KOPT-K1 (cell line): ENCODE results near the gene PRDM7.

ENCODE experiments used
- H3K27ac ChIP-seq: fragments of 200-600 bp; sonication (generic); 2 replicates; pipeline ENCODE4 v1.5.1; 2016; ENCODE audit warnings: antibody characterized with exemption, mild to moderate bottlenecking, low read depth, low read length; ENCODE audit not compliant: poor library complexity, severe bottlenecking
- H3K36me3 ChIP-seq: fragments of 200-600 bp; sonication (generic); 2 replicates; pipeline ENCODE4 v1.5.1; 2017; ENCODE audit warnings: antibody characterized with exemption, mild to moderate bottlenecking, low read length, moderate library complexity; ENCODE audit not compliant: insufficient read depth
- H3K9me3 ChIP-seq: fragments of 200-600 bp; sonication (generic); 2 replicates; pipeline ENCODE4 v1.5.1; 2017; ENCODE audit warnings: antibody characterized with exemption, low read length, mild to moderate bottlenecking; ENCODE audit not compliant: insufficient read depth, poor library complexity, severe bottlenecking

The PRDM7 gene

DNA sequence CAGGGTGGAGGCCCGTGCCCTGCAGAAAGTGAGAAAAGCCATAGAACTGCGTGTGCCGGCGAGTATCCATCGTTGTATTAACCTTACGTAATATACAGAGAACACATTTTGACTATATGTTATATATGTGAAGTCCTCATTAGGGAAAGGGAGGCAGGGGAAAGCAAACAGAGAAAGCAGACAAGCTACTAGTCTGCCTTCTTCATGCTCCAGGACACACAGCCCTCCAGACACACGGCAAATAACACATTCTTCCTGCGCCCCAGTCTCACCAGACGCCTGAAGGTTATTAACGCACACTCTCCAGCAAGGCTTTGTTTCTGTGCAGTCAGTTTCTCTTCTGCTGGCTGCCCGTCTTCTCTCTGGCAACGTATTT is 28.8 kb downstream of the PRDM7 start:
- Histone ChIP-seq H3K9me3 (peaks cover 5% of the 10 kb centered on the region), H3K27ac (no peak overlapping the region), H3K36me3 (no peaks in the 10 kb centered on the region)

GRCh38 chr16:90047714-90048346 is 29.3 kb downstream of the PRDM7 start:
- Histone ChIP-seq H3K36me3 (no peaks in the 10 kb centered on the region), H3K9me3 (peaks cover under 1% of the 10 kb centered on the region), H3K27ac (no peak overlapping the region)

GRCh38 chr16:90046971-90047713 is 30.0 kb downstream of the PRDM7 start:
- H3K9me3 ChIP-seq = no peaks in the 10 kb centered on the region
- H3K27ac ChIP-seq = no peak overlapping the region
- H3K36me3 ChIP-seq = no peaks in the 10 kb centered on the region

GRCh38 chr16:90046122-90046970 is 30.8 kb downstream of the PRDM7 start:
- Histone ChIP-seq H3K9me3 (no peaks in the 10 kb centered on the region), H3K36me3 (no peaks in the 10 kb centered on the region), H3K27ac (no peak overlapping the region)

DNA sequence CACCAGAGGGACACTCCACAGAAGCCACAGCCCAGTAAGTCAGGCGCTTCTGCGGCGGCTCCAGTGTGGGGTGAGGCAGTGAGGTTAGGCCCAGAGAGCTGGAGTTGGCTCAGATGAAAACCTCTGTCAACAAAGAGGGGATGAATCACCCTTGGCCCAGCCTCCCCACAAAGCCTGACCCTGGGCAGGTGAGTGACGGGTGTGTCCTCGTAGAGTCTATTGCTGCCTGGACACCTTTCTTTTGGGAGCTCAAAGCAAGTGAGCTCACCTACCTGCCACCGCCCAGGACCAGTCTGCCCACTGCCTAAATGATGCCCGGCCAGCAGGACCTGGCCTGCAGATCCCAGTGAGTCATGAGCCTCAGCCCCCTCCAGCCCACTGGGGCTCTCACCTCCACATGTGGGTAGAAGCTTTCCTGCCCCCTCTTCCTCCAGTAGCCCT is 33.0 kb downstream of the PRDM7 start:
- no peaks in the 10 kb centered on the region for H3K9me3 ChIP-seq
- no peak overlapping the region for H3K27ac ChIP-seq
- no peaks in the 10 kb centered on the region for H3K36me3 ChIP-seq

DNA sequence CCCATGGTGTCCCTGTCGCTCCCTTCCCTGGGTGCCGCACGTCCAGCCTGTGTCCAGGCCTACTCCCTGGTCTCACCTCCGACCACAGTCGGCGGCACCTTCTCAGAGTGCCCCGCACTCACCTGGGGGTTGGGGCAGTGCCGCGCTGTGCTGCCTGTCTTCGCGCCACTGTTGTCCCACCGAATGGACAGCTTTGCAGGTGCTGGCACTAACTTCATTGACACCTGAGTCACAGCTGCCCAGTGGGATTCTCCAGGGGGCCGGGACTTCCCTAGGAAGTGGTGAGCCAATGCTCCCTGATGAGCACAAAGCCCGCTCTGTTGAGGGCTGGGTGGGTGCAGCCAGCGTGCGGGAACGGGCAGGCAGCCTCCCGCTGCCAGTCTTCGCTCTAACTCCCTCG is 33.6 kb downstream of the PRDM7 start:
- no peak overlapping the region for H3K27ac ChIP-seq
- H3K36me3 ChIP-seq = no peaks in the 10 kb centered on the region

DNA sequence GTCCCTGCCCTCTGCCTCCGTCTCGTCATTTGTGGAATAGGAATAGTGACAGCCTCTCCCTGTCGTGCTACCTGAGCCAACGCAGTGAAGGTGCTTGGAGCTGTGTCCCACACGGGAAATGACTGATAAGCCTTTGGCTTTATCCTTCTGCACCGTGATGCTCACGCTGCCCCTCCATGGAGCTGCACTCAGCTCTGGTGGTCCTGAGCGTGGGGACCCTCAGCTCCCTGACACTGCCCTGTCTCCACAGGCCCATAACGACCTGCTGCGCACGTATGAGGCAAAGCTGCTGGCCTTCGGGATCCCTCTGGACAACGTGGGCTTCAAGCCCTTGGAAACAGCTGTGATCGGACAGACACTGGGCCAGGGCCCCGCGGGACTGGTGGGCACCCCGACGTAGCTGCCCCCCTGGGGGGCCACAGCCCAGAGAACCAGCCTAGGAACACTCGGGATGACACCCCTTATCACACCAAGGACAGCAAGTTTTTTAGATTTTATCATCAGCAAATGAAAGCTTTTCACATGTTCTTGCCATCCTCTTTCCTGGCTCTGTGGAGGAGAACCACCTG is 34.1 kb downstream of the PRDM7 start:
- Histone ChIP-seq H3K36me3 (no peaks in the 10 kb centered on the region), H3K9me3 (no peaks in the 10 kb centered on the region), H3K27ac (no peak overlapping the region)

More for the DNA sequence above, 33.6 kb downstream of the PRDM7 start:
- H3K9me3 ChIP-seq = no peaks in the 10 kb centered on the region

- Histone ChIP-seq H3K9me3 (no peaks in the 10 kb centered on the region), H3K27ac (no peak overlapping the region), H3K36me3 (no peaks in the 10 kb centered on the region)
These were observed 35.1 kb downstream of the PRDM7 start for GRCh38 chr16:90041896-90042473.

DNA sequence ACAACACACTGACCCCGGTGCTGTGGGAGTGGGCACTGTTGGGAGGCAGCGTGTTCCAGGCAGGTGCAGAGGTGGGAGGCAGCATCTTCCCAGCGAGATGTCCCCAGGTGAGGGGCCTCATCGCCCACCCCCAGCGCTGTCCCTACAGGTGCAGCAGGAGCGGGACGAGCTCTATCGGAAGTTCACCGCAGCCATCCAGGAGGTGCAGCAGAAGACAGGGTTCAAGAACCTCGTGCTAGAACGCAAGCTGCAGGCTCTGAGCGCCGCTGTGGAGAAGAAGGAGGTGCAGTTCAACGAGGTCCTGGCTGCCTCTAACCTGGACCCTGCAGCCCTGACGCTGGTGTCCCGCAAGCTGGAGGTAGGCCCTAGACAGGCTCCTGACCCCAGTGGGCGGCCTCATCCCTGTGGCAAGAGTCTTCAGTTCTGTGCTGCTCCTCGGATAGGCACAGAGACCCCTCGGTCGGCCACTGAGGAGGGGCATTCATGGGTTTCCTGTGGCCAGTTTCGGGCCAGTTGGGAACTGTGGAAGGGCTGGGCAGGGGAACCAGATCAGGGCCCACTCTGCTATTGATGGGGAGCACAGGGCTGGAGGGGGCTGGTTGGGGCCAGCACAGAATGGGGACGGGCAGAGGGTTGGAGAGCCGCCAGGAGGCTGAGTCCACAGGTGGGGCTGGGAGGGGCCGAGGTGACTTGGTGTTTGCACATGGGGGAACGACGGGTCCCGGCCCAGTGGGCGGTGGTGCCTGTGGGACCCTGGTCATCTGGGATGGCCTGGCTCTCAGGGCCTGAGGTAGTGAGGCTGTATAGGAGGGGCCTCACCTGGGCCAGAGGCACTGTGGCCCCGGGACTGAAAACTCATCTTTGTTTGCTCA is 36.7 kb downstream of the PRDM7 start:
- Histone ChIP-seq H3K36me3 (no peaks in the 10 kb centered on the region), H3K9me3 (no peaks in the 10 kb centered on the region), H3K27ac (no peak overlapping the region)

DNA sequence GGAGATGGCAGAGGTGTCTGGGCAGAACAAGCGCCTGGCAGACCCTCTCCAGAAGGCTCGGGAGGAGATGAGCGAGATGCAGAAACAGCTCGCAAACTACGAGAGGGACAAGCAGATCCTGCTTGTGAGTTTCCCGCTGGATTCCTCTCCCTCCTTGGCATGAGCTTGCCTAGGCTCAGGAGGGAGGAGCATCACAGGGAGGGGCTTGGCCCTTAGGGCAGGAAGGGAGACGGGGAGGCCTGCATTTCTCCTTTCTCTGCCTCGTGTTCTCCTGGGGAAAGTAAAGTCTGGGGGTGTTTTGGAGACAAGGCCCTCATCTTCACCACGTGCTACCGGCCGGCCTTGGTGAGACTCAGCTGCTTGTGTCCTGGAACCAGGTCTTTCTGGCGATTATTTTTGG is 39.9 kb downstream of the PRDM7 start:
- no peaks in the 10 kb centered on the region for H3K36me3 ChIP-seq
- H3K9me3 ChIP-seq = no peaks in the 10 kb centered on the region
- no peak overlapping the region for H3K27ac ChIP-seq

GRCh38 chr16:90035902-90036301 is 41.2 kb downstream of the PRDM7 start:
- H3K36me3 ChIP-seq = no peaks in the 10 kb centered on the region
- no peak overlapping the region for H3K27ac ChIP-seq
- H3K9me3 ChIP-seq = no peaks in the 10 kb centered on the region

DNA sequence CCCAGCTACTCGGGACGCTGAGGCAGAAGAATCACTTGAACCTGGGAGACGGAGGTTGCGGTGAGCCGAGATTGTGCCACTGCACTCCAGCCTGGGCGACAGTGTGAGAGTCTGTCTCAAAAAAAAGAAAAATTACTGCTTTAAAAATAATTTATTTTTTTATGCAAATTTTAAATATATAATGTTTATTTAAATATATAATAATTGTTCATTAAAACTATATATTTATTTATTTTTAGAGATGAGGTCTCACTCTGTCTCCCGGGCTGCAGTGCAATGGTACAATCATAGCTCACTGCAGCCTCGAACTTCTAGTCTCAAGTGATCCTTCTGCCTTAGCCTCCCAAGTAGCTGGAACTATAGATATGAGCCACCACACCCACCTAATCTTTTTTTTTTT is 42.6 kb downstream of the PRDM7 start:
- H3K9me3 ChIP-seq = no peaks in the 10 kb centered on the region
- H3K27ac ChIP-seq = no peak overlapping the region
- no peaks in the 10 kb centered on the region for H3K36me3 ChIP-seq

DNA sequence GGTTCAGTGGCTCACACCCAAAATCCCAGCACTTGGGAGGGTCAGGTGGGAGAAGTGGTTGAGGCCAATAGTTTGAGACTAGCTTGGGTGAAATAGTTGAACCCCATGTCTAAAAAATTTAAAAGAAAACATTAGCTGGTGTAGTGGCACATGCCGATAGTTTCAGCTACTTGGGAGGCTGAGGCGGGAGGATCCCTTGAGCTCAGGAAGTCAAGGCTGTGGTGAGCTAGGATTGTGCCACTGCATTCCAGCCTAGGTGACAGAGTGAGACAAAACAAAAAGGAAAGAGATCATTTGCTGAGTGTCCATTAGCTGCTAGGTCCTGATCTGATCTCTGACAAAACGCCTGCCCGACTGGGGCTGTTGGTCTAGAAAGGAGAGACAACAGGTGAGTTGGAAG is 43.7 kb downstream of the PRDM7 start:
- H3K36me3 ChIP-seq = no peaks in the 10 kb centered on the region
- H3K27ac ChIP-seq = no peak overlapping the region

DNA sequence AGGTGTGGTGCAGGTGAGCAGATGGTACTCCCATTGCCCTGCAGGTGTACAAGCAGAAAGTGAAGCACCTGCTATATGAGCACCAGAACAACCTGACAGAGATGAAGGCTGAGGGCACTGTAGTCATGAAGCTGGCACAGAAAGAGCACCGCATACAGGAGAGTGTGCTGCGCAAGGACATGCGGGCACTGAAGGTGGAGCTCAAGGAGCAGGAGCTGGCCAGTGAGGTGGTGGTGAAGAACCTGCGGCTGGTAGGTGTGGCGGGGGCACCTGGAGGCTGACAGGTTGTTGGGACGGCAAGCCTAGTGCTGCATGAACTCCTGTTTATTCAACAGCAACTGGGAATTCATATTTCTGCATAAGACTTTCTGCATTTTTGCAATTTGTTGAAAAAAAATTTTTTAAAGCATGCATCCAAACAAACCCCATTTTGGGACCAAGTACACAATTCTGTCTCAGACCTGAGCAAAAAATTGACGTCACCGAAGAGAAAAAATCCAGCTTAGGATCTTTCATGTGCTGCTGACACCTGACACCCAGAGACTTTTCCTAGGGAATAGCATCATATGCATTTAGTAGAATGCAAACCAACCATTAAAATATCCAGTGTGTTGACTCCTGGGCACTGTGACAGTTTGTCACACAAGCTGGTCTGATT is 44.3 kb downstream of the PRDM7 start:
- Histone ChIP-seq H3K36me3 (no peaks in the 10 kb centered on the region), H3K27ac (no peak overlapping the region), H3K9me3 (no peaks in the 10 kb centered on the region)

More for the DNA sequence above, 43.7 kb downstream of the PRDM7 start:
- no peaks in the 10 kb centered on the region for H3K9me3 ChIP-seq
